Activated CD4-positive, alpha-beta memory T cell treated with anti-CD3 and anti-CD28 coated beads, Interleukin-2, amount 10 ng/mL, durations not matched to agents 7 days and 5 days (primary cell): Measurements from ENCODE around the gene NPSR1. TPM values are rescaled to one million over a fixed set of nuclear protein-coding genes. Genes with fewer than 3 reads are reported as not detected.

ENCODE experiments used
- CTCF ChIA-PET: fragments of 350-600 bp; sonication (Branson Sonifier 250); formaldehyde crosslinking; loops from one replicate; lab custom pipeline; 2021; ENCODE audit warnings: antibody characterized with exemption, inconsistent platforms; lab: Charles Lee
- POLR2A ChIA-PET: fragments of 350-600 bp; sonication (Branson Sonifier 250); formaldehyde crosslinking; loops from one replicate; lab custom pipeline; 2021; ENCODE audit warnings: antibody characterized with exemption; lab: Charles Lee
- DNase-seq: peaks from one replicate; pipeline ENCODE4 v3.0.0-alpha.2; 2020
- H3K27ac Mint-ChIP-seq: one replicate; pipeline ENCODE4 v1.8.0; 2021; ENCODE audit warnings: mild to moderate bottlenecking, mixed read lengths
- H3K27me3 Mint-ChIP-seq: one replicate; pipeline ENCODE4 v1.8.0; 2021; ENCODE audit warnings: mixed read lengths
- H3K36me3 Mint-ChIP-seq: one replicate; pipeline ENCODE4 v1.8.0; 2021; ENCODE audit warnings: low read depth, mixed read lengths
- H3K4me1 Mint-ChIP-seq: one replicate; pipeline ENCODE4 v1.8.0; 2021; ENCODE audit warnings: mixed read lengths
- H3K4me3 Mint-ChIP-seq: one replicate; pipeline ENCODE4 v1.8.0; 2021; ENCODE audit warnings: mild to moderate bottlenecking, mixed read lengths
- H3K9me3 Mint-ChIP-seq: one replicate; pipeline ENCODE4 v1.8.0; 2021; ENCODE audit warnings: mixed read lengths
- total RNA-seq, 2 experiments: library from RNA; stranded (reverse); gene quantifications; one replicate each; pipeline ENCODE4 v1.2.3, GENCODE V29; 2021

Gene NPSR1
- total RNA-seq, 2 experiments from 2014 or later = not detected

DNA sequence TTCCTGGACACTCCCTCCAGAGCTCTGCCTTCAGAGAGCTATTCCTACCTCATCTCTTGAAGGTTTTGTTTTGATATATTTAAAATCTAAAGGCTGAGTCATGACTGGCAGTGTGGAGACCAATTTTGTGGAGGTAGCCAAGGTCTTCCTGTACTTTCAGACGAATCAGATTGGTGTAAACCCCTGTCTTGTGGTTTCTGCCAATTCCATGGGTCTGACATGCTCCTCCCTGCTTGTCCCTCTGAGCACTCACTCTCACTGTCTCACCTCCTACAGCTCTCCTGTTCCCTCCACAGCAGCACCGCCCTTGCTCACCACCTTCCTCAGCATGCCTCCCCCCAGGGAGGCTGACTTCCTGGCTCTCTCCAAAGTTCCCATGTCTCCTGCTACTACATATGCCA is 179.8 kb downstream of the NPSR1 start:
- ChIA-PET POLR2A (no interaction called here), CTCF (no interaction called here)
- Mint-ChIP-seq H3K27me3 (peaks cover 4% of the 10 kb centered on the region), H3K4me1 (peaks cover 4% of the 10 kb centered on the region), H3K9me3 (no peaks in the 10 kb centered on the region), H3K36me3 (no peaks in the 10 kb centered on the region), H3K27ac (no peak overlapping the region), H3K4me3 (no peak overlapping the region)
- DNase-seq = no peak

DNA sequence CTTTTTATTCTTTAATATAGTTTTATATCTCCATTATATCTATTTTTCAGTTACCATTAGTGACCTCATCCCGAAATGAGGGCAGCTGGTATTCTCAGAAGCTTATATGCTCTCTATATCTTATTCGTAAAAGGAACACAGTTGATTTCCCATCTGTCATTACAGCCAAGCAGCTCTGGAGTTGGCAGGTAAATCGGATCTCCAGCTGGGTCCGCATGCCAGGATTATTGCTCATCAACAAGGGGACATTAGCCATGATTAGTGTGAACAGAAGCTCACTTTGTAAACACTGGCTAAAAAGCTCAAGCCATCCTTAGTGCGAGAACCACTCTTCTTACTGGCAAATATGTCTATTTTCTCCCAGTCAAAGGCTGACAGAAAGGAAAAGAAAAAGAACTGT is 180.3 kb downstream of the NPSR1 start:
- Mint-ChIP-seq H3K4me1 (peaks cover 4% of the 10 kb centered on the region), H3K4me3 (no peak overlapping the region), H3K9me3 (no peaks in the 10 kb centered on the region), H3K36me3 (no peaks in the 10 kb centered on the region), H3K27ac (no peak overlapping the region), H3K27me3 (peaks cover 4% of the 10 kb centered on the region)
- no peak for DNase-seq
- ChIA-PET CTCF (no interaction called here), POLR2A (no interaction called here)

DNA sequence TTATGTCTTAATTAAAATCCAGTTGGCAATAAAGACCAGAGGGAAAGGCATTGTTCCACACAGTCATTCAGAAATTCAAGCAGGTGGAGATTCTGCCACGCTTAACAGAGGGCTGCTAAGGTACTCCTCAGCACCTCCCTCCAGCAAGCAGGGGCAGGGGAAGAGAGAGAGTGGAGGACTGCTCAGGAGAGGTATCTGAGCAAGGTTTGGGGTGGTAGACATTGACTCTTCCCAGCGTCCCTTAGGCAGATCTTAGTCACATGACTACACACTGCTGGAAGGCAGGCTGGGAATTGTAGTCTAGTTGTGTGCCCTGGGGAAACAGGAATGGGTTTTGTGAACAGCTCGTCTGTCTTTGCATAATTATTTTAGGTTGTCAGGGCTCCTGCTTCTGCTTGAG is 181.6 kb downstream of the NPSR1 start:
- H3K4me1 Mint-ChIP-seq = peaks cover 4% of the 10 kb centered on the region
- CTCF ChIA-PET = no interaction called here

DNA sequence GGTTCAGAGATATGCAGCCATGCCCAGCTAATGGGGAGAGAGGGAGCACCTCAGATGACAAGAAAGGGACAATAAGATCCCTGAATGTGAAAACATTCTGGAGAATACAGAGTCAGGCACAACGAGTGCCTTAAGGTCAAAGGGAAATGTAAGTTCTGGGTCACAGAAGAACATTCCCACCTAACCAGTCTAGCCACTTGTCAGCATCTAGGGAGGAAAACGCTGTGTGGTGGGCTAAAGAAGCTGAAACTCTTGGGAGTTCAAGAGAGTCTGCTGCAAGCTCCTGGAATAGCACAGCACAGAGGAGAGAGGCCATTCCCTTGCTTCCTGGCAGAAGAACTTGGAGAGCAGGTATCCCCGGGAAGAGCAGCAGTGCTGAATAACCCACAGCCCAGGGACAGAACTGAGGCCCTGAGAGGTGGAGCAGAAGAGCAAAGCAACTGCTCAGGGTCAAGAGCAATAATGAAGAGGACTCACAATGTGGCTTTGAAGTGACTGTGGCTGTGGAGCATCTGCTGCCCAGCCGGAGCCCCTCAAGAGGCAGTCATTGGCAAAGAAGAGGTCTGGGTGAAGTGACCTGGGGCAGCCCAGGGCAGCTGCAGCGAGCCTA is 182.3 kb downstream of the NPSR1 start:
- ChIA-PET POLR2A (no interaction called here), CTCF (no interaction called here)
- Mint-ChIP-seq H3K4me3 (no peak overlapping the region), H3K36me3 (no peaks in the 10 kb centered on the region), H3K27ac (no peak overlapping the region), H3K27me3 (peaks cover 4% of the 10 kb centered on the region), H3K9me3 (no peaks in the 10 kb centered on the region), H3K4me1 (peaks cover 4% of the 10 kb centered on the region)
- no peak for DNase-seq

More for the DNA sequence above, 181.6 kb downstream of the NPSR1 start:
- Mint-ChIP-seq H3K4me3 (no peak overlapping the region), H3K27ac (no peak overlapping the region), H3K36me3 (no peaks in the 10 kb centered on the region), H3K27me3 (peaks cover 4% of the 10 kb centered on the region), H3K9me3 (no peaks in the 10 kb centered on the region)
- POLR2A ChIA-PET = no interaction called here
- no peak for DNase-seq

GRCh38 chr7:34841326-34841725 is 183.3 kb downstream of the NPSR1 start:
- Mint-ChIP-seq H3K27me3 (peaks cover 4% of the 10 kb centered on the region), H3K9me3 (no peaks in the 10 kb centered on the region), H3K4me1 (peaks cover 4% of the 10 kb centered on the region), H3K4me3 (no peak overlapping the region), H3K36me3 (no peaks in the 10 kb centered on the region), H3K27ac (no peak overlapping the region)
- CTCF ChIA-PET = no interaction called here
- no peak for DNase-seq
- POLR2A ChIA-PET = no interaction called here

GRCh38 chr7:34842782-34843181 is 184.8 kb downstream of the NPSR1 start:
- CTCF ChIA-PET = no interaction called here
- DNase-seq = no peak
- H3K9me3 Mint-ChIP-seq = no peaks in the 10 kb centered on the region
- peaks cover 2% of the 10 kb centered on the region for H3K4me1 Mint-ChIP-seq
- H3K27ac Mint-ChIP-seq = no peak overlapping the region
- no peak overlapping the region for H3K4me3 Mint-ChIP-seq
- POLR2A ChIA-PET = no interaction called here
- H3K27me3 Mint-ChIP-seq = peaks cover 2% of the 10 kb centered on the region
- no peaks in the 10 kb centered on the region for H3K36me3 Mint-ChIP-seq

- ChIA-PET POLR2A (no interaction called here), CTCF (interaction anchor here (1.0 kb wide), 1 partner anchor 21 kb away, joined by 3 read pairs; no protein-coding TSS in a partner anchor)
- Mint-ChIP-seq H3K36me3 (no peaks in the 10 kb centered on the region), H3K27ac (no peak overlapping the region), H3K9me3 (no peaks in the 10 kb centered on the region), H3K4me1 (no peaks in the 10 kb centered on the region), H3K27me3 (no peaks in the 10 kb centered on the region), H3K4me3 (no peak overlapping the region)
- no peak for DNase-seq
Observed at GRCh38 chr7:34844406-34844805, 186.4 kb downstream of the NPSR1 start.

- no peak overlapping the region for H3K27ac Mint-ChIP-seq
- DNase-seq = no peak
- no peak overlapping the region for H3K4me3 Mint-ChIP-seq
- ChIA-PET POLR2A (no interaction called here), CTCF (interaction anchor here (1.0 kb wide), 1 partner anchor 21 kb away, joined by 3 read pairs; no protein-coding TSS in a partner anchor)
- no peaks in the 10 kb centered on the region for H3K36me3 Mint-ChIP-seq
- H3K27me3 Mint-ChIP-seq = no peaks in the 10 kb centered on the region
- no peaks in the 10 kb centered on the region for H3K4me1 Mint-ChIP-seq
- no peaks in the 10 kb centered on the region for H3K9me3 Mint-ChIP-seq
Observed at GRCh38 chr7:34844936-34845665, 187.1 kb downstream of the NPSR1 start.

DNA sequence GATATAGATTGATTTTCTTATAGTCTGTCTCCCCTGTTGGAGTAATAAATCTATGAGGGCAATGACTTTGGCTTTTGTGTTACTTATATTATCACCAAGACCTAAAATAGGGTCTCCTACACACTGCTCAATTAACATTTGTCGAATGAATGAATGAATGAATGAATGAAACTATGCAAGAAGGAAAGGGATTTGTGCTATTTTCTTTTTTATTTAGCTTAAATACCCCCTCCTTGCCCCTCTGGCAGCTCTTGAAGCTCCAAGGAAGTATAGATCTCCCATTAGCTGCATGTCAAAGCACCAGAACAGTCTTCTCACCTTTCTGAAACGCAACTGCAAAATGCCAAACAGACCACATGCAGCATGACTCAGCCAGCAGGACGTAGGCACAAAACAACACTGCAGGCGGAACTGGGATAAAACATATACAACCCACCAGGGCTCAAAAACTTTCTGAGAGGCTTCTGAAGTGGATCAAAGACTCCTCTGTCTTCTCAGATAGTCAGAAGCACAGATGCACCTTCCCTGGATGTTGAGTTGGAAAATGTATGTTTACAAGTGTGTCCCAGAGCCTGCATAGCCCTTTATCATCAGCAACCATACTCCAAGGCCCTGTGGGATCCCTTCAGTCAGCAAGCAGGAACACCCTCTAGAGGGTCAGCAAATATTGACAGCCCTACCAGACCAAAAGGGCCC is 187.8 kb downstream of the NPSR1 start:
- H3K27me3 Mint-ChIP-seq = no peaks in the 10 kb centered on the region
- DNase-seq = no peak

GRCh38 chr7:34846976-34847375 is 189.0 kb downstream of the NPSR1 start:
- Mint-ChIP-seq H3K9me3 (no peaks in the 10 kb centered on the region), H3K36me3 (no peaks in the 10 kb centered on the region), H3K27me3 (no peaks in the 10 kb centered on the region), H3K4me1 (no peaks in the 10 kb centered on the region), H3K4me3 (no peak overlapping the region), H3K27ac (no peak overlapping the region)
- ChIA-PET POLR2A (no interaction called here), CTCF (no interaction called here)
- no peak for DNase-seq

More for the DNA sequence above, 187.8 kb downstream of the NPSR1 start:
- Mint-ChIP-seq H3K4me1 (no peaks in the 10 kb centered on the region), H3K36me3 (no peaks in the 10 kb centered on the region), H3K9me3 (no peaks in the 10 kb centered on the region), H3K27ac (no peak overlapping the region), H3K4me3 (no peak overlapping the region)
- POLR2A ChIA-PET = no interaction called here
- CTCF ChIA-PET = no interaction called here

GRCh38 chr7:34848670-34849069 is 190.7 kb downstream of the NPSR1 start:
- Mint-ChIP-seq H3K27me3 (no peaks in the 10 kb centered on the region), H3K4me1 (no peaks in the 10 kb centered on the region), H3K27ac (no peak overlapping the region), H3K9me3 (no peaks in the 10 kb centered on the region), H3K36me3 (no peaks in the 10 kb centered on the region), H3K4me3 (no peak overlapping the region)
- DNase-seq = no peak
- CTCF ChIA-PET = no interaction called here
- POLR2A ChIA-PET = no interaction called here

DNA sequence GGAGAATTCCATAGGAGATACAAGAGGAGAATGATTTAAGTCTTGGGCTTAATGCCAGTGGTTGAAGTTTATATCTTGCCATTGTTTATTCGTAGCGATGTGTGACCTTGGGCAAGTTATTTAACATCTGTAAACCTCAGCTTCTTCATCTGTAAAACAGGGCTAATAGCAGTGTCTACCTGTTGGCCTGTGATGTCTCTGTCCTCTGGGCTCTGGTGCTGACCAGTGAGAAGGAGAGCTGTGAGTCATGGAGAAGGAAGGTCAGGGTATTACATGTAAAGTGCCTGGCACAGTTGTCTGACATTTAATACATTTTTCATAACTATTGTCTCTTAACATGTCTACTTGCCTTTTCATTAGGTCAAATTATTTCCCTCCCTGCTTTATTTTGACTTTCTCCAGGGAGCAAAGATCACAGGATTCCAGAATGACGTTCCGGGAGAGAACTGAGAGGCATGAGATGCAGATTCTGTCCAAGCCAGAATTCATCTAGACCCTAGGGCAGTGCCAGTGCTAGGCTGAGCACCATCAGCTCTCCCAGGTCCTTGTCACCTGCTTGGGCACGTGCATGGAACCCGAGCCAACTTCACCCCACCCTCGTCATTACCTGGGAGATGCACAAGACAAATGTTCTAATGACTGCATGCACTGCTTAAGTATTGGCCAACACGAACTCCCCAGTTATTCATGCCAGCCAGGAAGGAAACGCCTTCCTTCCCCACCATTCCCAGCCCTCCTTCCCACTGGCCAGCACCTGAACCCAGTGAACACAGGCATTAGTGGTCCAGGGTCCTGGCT is 191.3 kb downstream of the NPSR1 start:
- Mint-ChIP-seq H3K27me3 (no peaks in the 10 kb centered on the region), H3K36me3 (no peaks in the 10 kb centered on the region), H3K4me3 (no peak overlapping the region), H3K4me1 (no peaks in the 10 kb centered on the region), H3K9me3 (no peaks in the 10 kb centered on the region), H3K27ac (no peak overlapping the region)
- DNase-seq = no peak
- ChIA-PET CTCF (no interaction called here), POLR2A (no interaction called here)

GRCh38 chr7:34849986-34850385 is 192.0 kb downstream of the NPSR1 start:
- no peaks in the 10 kb centered on the region for H3K4me1 Mint-ChIP-seq
- no peaks in the 10 kb centered on the region for H3K9me3 Mint-ChIP-seq
- no peaks in the 10 kb centered on the region for H3K27me3 Mint-ChIP-seq
- POLR2A ChIA-PET = no interaction called here
- CTCF ChIA-PET = no interaction called here
- no peak overlapping the region for H3K27ac Mint-ChIP-seq
- no peak for DNase-seq
- H3K4me3 Mint-ChIP-seq = no peak overlapping the region
- no peaks in the 10 kb centered on the region for H3K36me3 Mint-ChIP-seq
